Neural cell (in vitro differentiated cells): ENCODE data around the gene ITGAL. TPM values are rescaled to one million over a fixed set of nuclear protein-coding genes. Genes with fewer than 3 reads are reported as not detected.

Experiments
- H2AFZ ChIP-seq: fragments of 200-600, 300-800 bp; sonication (generic), shearing (Covaris generic); 2 replicates; pipeline ENCODE4 v1.6.0; 2014; ENCODE audit warnings: low read depth, mild to moderate bottlenecking, antibody characterized with exemption, low read length, moderate library complexity
- H3F3A ChIP-seq: fragments of 200-600 bp; shearing (Covaris generic); 2 replicates; pipeline ENCODE4 v1.6.1; 2016; ENCODE audit warnings: mild to moderate bottlenecking, moderate library complexity, mixed read lengths, antibody characterized with exemption, low read length; ENCODE audit not compliant: insufficient read depth, poor library complexity, severe bottlenecking
- H3K27ac ChIP-seq: fragments of 200-600, 300-800 bp; sonication (generic), shearing (Covaris generic); 2 replicates; pipeline ENCODE4 v1.5.1; 2014; ENCODE audit warnings: mild to moderate bottlenecking, low read length, moderate library complexity
- H3K27me3 ChIP-seq: fragments of 300-800, 200-600 bp; sonication (generic), shearing (Covaris generic); 2 replicates; pipeline ENCODE4 v1.6.0; 2014; ENCODE audit warnings: mild to moderate bottlenecking, low read depth, low read length, moderate library complexity; ENCODE audit not compliant: insufficient read depth
- H3K36me3 ChIP-seq: fragments of 300-800, 200-600 bp; sonication (generic), shearing (Covaris generic); 2 replicates; pipeline ENCODE4 v1.5.1; 2014; ENCODE audit warnings: mild to moderate bottlenecking, antibody characterized with exemption, low read length, moderate library complexity; ENCODE audit not compliant: insufficient read depth
- H3K4me2 ChIP-seq: fragments of 300-800, 200-600 bp; sonication (generic), shearing (Covaris generic); 2 replicates; pipeline ENCODE4 v1.6.0; 2014; ENCODE audit warnings: mild to moderate bottlenecking, low read length
- H3K4me3 ChIP-seq: fragments of 300-800, 200-600 bp; sonication (generic), shearing (Covaris generic); 2 replicates; pipeline ENCODE4 v1.5.1; 2014; ENCODE audit warnings: mild to moderate bottlenecking, low read length, moderate library complexity
- H3K79me2 ChIP-seq: fragments of 200-600 bp; shearing (Covaris generic); replicated peaks from 2 replicates; pipeline ENCODE4 v1.6.0; 2014; ENCODE audit warnings: mild to moderate bottlenecking, low read length, moderate library complexity; ENCODE audit not compliant: insufficient read depth
- H3K9ac ChIP-seq: fragments of 300-800, 200-600 bp; sonication (generic), shearing (Covaris generic); 2 replicates; pipeline ENCODE4 v1.6.1; 2016; ENCODE audit warnings: mild to moderate bottlenecking, low read length, mixed read lengths
- H3K9me2 ChIP-seq: fragments of 200-600 bp; shearing (Covaris generic); 2 replicates; pipeline ENCODE4 v1.6.1; 2016; ENCODE audit warnings: mild to moderate bottlenecking, low read length, mixed read lengths; ENCODE audit not compliant: insufficient read depth
- H3K9me3 ChIP-seq: fragments of 200-600, 300-800 bp; sonication (generic), shearing (Covaris generic); 2 replicates; pipeline ENCODE4 v1.6.1; 2016; ENCODE audit warnings: mild to moderate bottlenecking, mixed run types, low read length, moderate library complexity, mixed read lengths
- H4K20me1 ChIP-seq: fragments of 200-600 bp; shearing (Covaris generic); 2 replicates; pipeline ENCODE4 v1.6.1; 2016; ENCODE audit warnings: mild to moderate bottlenecking, mixed run types; ENCODE audit not compliant: insufficient read depth
- CTCF ChIP-seq: fragments of 450-650 bp; IDR thresholded peaks from 2 replicates; pipeline ENCODE4 v1.5.1; 2014; ENCODE audit warnings: antibody characterized with exemption, mild to moderate bottlenecking, moderate library complexity; ENCODE audit not compliant: poor library complexity, severe bottlenecking
- EP300 ChIP-seq: fragments of 450-650 bp; conservative IDR thresholded peaks from 2 replicates; pipeline ENCODE4 v1.6.1; 2014; ENCODE audit warnings: antibody characterized with exemption, mild to moderate bottlenecking, moderate library complexity; ENCODE audit not compliant: poor library complexity, severe bottlenecking
- EZH2 ChIP-seq: fragments of 200-600, 300-800 bp; shearing (Covaris generic), sonication (generic); IDR thresholded peaks from 2 replicates; pipeline ENCODE4 v1.6.1; 2014; ENCODE audit warnings: antibody characterized with exemption, low read length, borderline replicate concordance, mild to moderate bottlenecking; ENCODE audit not compliant: insufficient read depth, poor library complexity, severe bottlenecking
- MXI1 ChIP-seq: fragments of 450-650 bp; conservative IDR thresholded peaks from 2 replicates; pipeline ENCODE4 v1.6.1; 2014; ENCODE audit warnings: antibody characterized with exemption, mild to moderate bottlenecking; ENCODE audit not compliant: poor library complexity, severe bottlenecking
- POLR2AphosphoS5 ChIP-seq: IDR thresholded peaks from 2 replicates; pipeline ENCODE4 v1.6.1; 2012
- RAD21 ChIP-seq: fragments of 450-650 bp; conservative IDR thresholded peaks from 2 replicates; pipeline ENCODE4 v1.6.1; 2014; ENCODE audit warnings: antibody characterized with exemption, mild to moderate bottlenecking, moderate library complexity
- REST ChIP-seq: IDR thresholded peaks from 2 replicates; pipeline ENCODE4 v1.6.1; 2012; ENCODE audit warnings: borderline replicate concordance
- SMC3 ChIP-seq: fragments of 450-650 bp; conservative IDR thresholded peaks from 2 replicates; pipeline ENCODE4 v1.6.1; 2014; ENCODE audit warnings: antibody characterized with exemption, mild to moderate bottlenecking, moderate library complexity; ENCODE audit not compliant: poor library complexity
- TAF1 ChIP-seq: IDR thresholded peaks from 2 replicates; pipeline ENCODE4 v1.6.1; 2012; ENCODE audit warnings: low read depth
- polyA plus RNA-seq: library from polyadenylated mRNA; depleted of rRNA; stranded (reverse); fragments of >200 nt; gene quantifications from 2 replicates; pipeline ENCODE4 v1.2.3, GENCODE V29; 2014

Gene ITGAL
- polyA plus RNA-seq, 1 donor from 2014 or later, result not detected

GRCh38 chr16:30499284-30499683, 26.7 kb downstream of the ITGAL start:
- TF ChIP-seq POLR2AphosphoS5, result no peak
- TF ChIP-seq REST, result no peak
- no peak for TF ChIP-seq CTCF
- TF ChIP-seq EZH2, result no peak
- TF ChIP-seq EP300, result no peak
- no peak for TF ChIP-seq RAD21
- no peak for TF ChIP-seq MXI1
- TF ChIP-seq TAF1, result no peak
- no peak for TF ChIP-seq SMC3
- no peaks in the 10 kb centered on the region for H3F3A ChIP-seq
- no peaks in the 10 kb centered on the region for H3K27me3 ChIP-seq
- H3K79me2 ChIP-seq, result no peaks in the 10 kb centered on the region
- no peaks in the 10 kb centered on the region for H3K36me3 ChIP-seq
- H3K9ac ChIP-seq, result no peak overlapping the region
- H3K27ac ChIP-seq, result no peak overlapping the region
- no peak overlapping the region for H2AFZ ChIP-seq
- H3K9me3 ChIP-seq, result no peaks in the 10 kb centered on the region
- no peaks in the 10 kb centered on the region for H3K9me2 ChIP-seq
- no peaks in the 10 kb centered on the region for H4K20me1 ChIP-seq
- no peak overlapping the region for H3K4me2 ChIP-seq
- H3K4me3 ChIP-seq, result no peak overlapping the region

- Histone ChIP-seq H2AFZ (no peak overlapping the region), H3K9me2 (no peaks in the 10 kb centered on the region), H3K4me2 (no peak overlapping the region), H3K36me3 (no peaks in the 10 kb centered on the region), H3F3A (no peaks in the 10 kb centered on the region), H3K9me3 (no peaks in the 10 kb centered on the region), H3K79me2 (no peaks in the 10 kb centered on the region), H3K9ac (no peak overlapping the region), H3K27ac (no peak overlapping the region), H3K4me3 (no peak overlapping the region), H3K27me3 (no peaks in the 10 kb centered on the region), H4K20me1 (no peaks in the 10 kb centered on the region)
- TF ChIP-seq POLR2AphosphoS5, result no peak
- TF ChIP-seq MXI1, result no peak
- no peak for TF ChIP-seq EP300
- no peak for TF ChIP-seq RAD21
- no peak for TF ChIP-seq EZH2
- no peak for TF ChIP-seq SMC3
- TF ChIP-seq REST, result no peak
- TF ChIP-seq CTCF, result no peak
Measured at GRCh38 chr16:30503403-30504296, 31.1 kb downstream of the ITGAL start.
